ENCODE results near the gene CD300LG. TPM values are rescaled to one million over a fixed set of nuclear protein-coding genes. Genes with fewer than 3 reads are reported as not detected.

Gene CD300LG
- total RNA-seq, 1 donor from 2014 or later = 12.6 TPM

GRCh38 chr17:43805117-43805516 lies 41.9 kb upstream of the CD300LG start:
- no peak for TF ChIP-seq CTCF (IDR thresholded peaks at IDR 0.05; ENCODE audit: borderline replicate concordance)

GRCh38 chr17:43808076-43808475 lies 38.9 kb upstream of the CD300LG start:
- intact Hi-C loops (cut with micrococcal nuclease) = no loop called here
- TF ChIP-seq CTCF (IDR thresholded peaks at IDR 0.05; ENCODE audit: borderline replicate concordance) = no peak
- DNase-seq = no peak

More at GRCh38 chr17:43805117-43805516, 41.9 kb upstream of the CD300LG start:
- DNase-seq = no peak
- H3K36me3 ChIP-seq = peaks cover 68% of the 10 kb centered on the region
- no peak overlapping the region for H3K27ac ChIP-seq (replicated peaks)
- no peaks in the 10 kb centered on the region for H3K4me1 ChIP-seq
- H3K27me3 ChIP-seq (ENCODE audit: low read depth) = no peaks in the 10 kb centered on the region
- no peaks in the 10 kb centered on the region for H3K9me3 ChIP-seq (replicated peaks)
- intact Hi-C loops (cut with micrococcal nuclease) = no loop called here
- no peak overlapping the region for H3K4me3 ChIP-seq

GRCh38 chr17:43809121-43809520 lies 37.9 kb upstream of the CD300LG start:
- intact Hi-C loops (cut with micrococcal nuclease) = no loop called here
- Histone ChIP-seq H3K9me3 (replicated peaks) (no peaks in the 10 kb centered on the region), H3K27ac (replicated peaks) (no peak overlapping the region), H3K4me3 (no peak overlapping the region), H3K4me1 (no peaks in the 10 kb centered on the region), H3K36me3 (peaks cover 90% of the 10 kb centered on the region), H3K27me3 (ENCODE audit: low read depth) (no peaks in the 10 kb centered on the region)
- no peak for DNase-seq
- no peak for TF ChIP-seq CTCF (IDR thresholded peaks at IDR 0.05; ENCODE audit: borderline replicate concordance)

More at GRCh38 chr17:43808076-43808475, 38.9 kb upstream of the CD300LG start:
- Histone ChIP-seq H3K27me3 (ENCODE audit: low read depth) (no peaks in the 10 kb centered on the region), H3K9me3 (replicated peaks) (no peaks in the 10 kb centered on the region), H3K4me1 (no peaks in the 10 kb centered on the region), H3K27ac (replicated peaks) (no peak overlapping the region), H3K36me3 (peaks cover 88% of the 10 kb centered on the region), H3K4me3 (no peak overlapping the region)

GRCh38 chr17:43810226-43810715 lies 36.7 kb upstream of the CD300LG start:
- Histone ChIP-seq H3K4me3 (no peak overlapping the region), H3K36me3 (peaks cover 94% of the 10 kb centered on the region), H3K27ac (replicated peaks) (no peak overlapping the region), H3K9me3 (replicated peaks) (no peaks in the 10 kb centered on the region), H3K27me3 (ENCODE audit: low read depth) (no peaks in the 10 kb centered on the region), H3K4me1 (no peaks in the 10 kb centered on the region)
- TF ChIP-seq CTCF (IDR thresholded peaks at IDR 0.05; ENCODE audit: borderline replicate concordance) = no peak
- intact Hi-C loops (cut with micrococcal nuclease) = no loop called here
- DNase-seq = no peak

GRCh38 chr17:43810823-43811222 lies 36.2 kb upstream of the CD300LG start:
- Histone ChIP-seq H3K36me3 (peaks cover 94% of the 10 kb centered on the region), H3K27ac (replicated peaks) (no peak overlapping the region), H3K27me3 (ENCODE audit: low read depth) (no peaks in the 10 kb centered on the region), H3K4me3 (no peak overlapping the region), H3K9me3 (replicated peaks) (no peaks in the 10 kb centered on the region), H3K4me1 (no peaks in the 10 kb centered on the region)
- no peak for DNase-seq
- intact Hi-C loops (cut with micrococcal nuclease) = no loop called here
- no peak for TF ChIP-seq CTCF (IDR thresholded peaks at IDR 0.05; ENCODE audit: borderline replicate concordance)

Measured in left ventricle myocardium inferior (tissue), 1 donor.